ENCODE measurements around the gene CHTF18.
"Not testable (repeated sequence)": the region's sequence is repeated elsewhere in the genome, so short reads cannot be mapped to it uniquely, and the experiment has no call there.

CHTF18 gene

GRCh38 chr16:776298-776697 lies 12.1 kb upstream of the CHTF18 start:
- DNase-seq (ENCODE audit: low spot score): not testable (repeated sequence)

DNA sequence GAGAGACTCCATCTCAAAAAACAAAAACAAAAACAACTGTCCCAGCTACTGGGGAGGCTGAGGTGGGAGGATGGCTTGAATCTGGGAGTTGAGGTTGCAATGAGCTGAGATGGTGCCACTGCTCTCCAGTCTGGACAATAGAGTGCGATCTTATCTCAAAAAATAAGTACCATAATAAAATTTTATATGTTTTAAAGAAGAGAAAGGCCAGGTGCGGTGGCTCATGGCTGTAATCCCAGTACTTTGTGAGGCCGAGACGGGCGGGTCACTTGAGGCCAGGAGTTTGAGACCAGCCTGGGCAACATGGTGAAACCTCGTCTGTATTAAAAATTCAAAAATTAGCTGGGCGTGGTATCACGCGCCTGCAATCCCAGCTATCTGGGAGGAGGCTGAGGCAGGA lies 11.6 kb upstream of the CHTF18 start:
- DNase-seq (ENCODE audit: low spot score): no peak

- DNase-seq (ENCODE audit: low spot score): no peak
These were observed 10.6 kb upstream of the CHTF18 start for GRCh38 chr16:777826-778225.

DNA sequence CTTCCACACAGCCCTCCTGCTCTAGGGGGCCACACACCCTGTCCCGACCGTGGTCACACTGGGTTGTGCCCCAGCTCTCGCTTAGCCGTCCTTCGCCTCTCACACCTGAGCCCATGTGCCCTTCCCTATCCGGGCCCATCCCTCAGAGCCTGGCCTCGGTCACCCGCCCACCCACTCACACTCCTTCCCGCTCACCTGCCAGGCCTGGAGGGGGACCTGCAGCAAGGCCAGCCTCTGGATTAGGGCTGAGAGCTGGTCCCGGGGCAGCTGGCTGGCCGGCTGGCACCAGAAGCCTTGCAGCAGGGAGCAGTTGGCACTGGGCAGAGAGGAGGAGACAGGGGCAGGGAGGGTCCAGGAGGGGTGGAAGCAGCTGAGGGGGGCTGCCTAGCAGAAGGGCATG lies 10.0 kb upstream of the CHTF18 start:
- no peak for DNase-seq (ENCODE audit: low spot score)

DNA sequence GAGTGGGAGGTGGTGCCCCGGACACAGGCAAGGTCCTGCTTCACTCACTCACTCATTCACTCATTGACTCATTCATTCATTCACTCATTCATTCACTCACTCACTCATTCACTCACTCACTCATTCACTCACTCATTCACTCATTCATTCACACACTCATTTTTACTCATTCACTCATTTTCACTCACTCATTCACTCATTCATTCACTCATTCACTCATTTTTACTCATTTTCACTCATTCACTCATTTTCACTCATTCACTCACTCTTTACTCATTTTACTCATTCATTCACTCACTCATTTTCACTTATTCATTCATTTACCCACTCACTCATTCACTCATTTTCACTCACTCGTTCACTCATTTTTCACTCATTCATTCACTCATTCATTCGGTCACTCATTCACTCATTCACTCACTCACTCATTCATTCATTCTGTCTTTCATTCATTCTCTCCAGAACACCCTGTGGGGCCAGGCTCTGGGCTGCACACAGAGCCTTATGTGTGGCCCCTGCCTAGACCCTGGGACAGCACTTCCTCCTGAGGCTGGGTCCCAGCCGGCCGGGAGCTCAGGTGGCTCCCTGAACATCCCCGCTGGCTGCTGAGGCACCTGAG lies 9.4 kb upstream of the CHTF18 start:
- no peak for DNase-seq (ENCODE audit: low spot score)

- DNase-seq (ENCODE audit: low spot score): no peak
These were observed 8.9 kb upstream of the CHTF18 start for GRCh38 chr16:779561-779960.

DNA sequence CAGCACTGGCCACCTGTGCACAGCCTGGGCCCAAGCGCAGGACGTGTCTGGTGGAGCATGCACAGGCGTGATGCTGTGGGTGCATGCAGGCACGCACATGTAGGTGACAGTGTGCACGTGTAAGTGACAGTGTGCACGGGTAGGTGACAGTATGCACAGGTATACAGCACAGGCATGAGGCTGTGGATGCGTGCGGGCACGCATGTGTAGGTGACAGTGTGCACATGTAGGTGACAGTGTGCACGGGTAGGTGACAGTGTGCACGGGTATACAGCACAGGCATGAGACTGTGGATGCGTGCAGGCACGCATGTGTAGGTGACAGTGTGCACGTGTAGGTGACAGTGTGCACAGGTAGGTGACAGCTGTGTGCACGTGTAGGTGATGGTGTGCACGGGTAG lies 8.1 kb upstream of the CHTF18 start:
- DNase-seq (ENCODE audit: low spot score): no peak

DNA sequence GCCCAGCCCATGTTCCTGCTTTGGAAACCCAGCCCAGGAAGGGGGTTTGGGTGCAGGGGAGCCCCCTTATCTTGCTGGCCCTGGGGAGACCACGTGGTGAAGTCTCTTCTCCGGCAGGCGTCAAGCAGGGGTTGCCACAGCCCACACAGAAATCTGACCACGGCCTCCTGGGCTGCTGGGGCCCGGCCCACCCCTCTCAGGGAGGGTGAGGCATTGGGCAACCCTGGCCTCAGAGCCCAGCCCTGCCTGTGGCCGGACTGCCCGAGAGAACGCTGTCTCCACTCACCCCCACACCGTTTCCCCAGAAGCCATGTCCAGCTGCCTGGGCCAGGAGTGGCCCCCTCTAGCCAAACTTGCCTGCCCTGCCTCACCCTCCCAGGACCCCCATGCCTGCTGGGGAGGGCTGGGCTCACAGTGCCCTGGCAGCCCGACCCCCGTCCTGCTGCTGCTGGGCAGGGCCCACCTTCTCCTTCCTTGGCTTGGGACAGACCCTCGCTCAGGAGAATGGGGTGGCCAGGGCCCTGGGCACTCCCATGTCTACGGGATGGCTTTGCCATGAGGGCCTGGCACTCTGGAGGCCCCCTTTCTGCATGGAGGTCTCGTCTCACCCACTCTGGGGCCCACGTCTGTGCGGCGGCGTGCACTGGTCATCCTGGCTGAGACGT lies 6.9 kb upstream of the CHTF18 start:
- DNase-seq (ENCODE audit: low spot score): no peak

- no peak for DNase-seq (ENCODE audit: low spot score)
These were observed 6.2 kb upstream of the CHTF18 start for GRCh38 chr16:782258-782657.

GRCh38 chr16:782766-783403 lies 5.5 kb upstream of the CHTF18 start:
- no peak for DNase-seq (ENCODE audit: low spot score)

- DNase-seq (ENCODE audit: low spot score): no peak
These were observed 4.8 kb upstream of the CHTF18 start for GRCh38 chr16:783404-784161.

- no peak for DNase-seq (ENCODE audit: low spot score)
These were observed 4.0 kb upstream of the CHTF18 start for GRCh38 chr16:784431-784830.

DNA sequence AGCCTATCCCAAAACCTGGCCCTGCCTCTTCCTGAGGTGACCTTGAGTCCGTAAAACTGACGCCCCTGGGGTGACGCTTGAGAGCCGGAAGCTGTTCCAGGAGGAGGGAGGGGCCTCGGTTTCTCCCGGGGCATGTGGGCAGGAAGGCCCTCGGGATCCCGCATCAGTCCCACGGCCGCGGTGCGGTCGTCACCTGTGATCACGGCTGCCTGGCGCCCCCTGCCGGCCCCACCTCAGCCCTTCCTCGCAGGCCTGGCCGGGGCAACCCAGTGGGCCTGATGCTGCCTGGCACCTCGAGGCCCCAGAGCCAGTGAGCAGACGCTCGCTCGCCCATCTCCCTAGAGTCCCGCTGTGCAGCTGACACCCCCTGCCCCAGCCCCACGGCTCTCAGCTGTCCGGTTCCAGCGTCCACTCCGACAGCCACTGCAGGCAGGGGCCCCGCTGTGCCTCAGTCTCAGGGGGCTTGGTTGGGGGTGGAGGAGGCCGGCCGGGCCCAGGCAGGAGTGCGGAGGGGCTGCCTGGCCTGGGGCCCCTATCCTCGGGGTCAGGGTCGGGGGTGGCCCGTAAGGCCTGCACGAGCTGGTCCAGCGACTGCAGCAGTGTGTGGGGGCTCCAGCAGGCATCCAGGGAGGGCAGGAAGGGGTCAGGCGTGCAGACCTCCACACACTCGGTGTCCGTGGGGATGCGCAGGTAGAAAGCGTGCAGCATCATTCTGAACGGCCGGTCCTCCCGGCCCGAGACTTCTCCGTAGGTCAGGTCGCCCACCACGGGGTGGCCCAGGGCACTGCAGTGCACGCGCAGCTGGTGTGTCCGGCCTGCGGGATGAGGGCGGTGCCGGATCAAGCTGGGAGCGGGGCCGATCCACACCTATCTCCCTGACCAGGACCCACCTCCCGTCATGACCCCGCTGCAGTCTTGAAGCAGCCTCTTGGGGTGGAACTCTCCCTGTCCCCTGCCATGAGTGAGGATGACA lies 2.6 kb upstream of the CHTF18 start:
- peak; percentile 43 for DNase-seq (ENCODE audit: low spot score)

DNA sequence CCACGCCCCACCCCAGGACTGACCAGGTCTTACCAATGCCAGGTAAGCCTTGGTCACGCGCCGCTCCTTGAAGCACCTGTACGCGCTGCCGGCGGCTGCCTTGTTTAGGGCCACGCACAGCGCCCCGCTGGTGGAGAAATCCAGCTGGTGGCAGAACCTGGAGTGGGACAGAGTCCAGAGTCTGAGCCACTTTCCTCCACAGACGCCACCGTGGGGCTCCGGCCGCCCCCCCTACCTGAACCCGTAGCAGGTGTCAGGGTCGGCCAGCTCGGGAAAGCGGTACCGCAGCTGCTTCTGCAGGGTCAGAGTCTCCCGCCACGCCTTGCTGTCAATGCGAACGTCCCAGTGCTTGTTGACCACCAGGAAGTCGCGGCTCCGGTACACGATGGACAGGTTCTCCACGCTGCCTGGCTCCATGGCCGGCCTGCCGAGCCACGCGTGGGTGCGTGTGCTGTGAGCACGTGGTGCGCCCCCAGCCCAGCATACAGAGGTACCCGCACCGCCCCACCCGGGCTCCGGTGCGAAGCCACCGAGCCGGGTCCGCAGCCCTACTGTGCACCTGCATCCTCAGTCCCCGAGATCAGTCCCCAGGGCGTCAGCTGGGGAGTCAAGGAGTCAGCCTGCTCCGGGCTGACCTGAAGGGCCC lies 976 bp upstream of the CHTF18 start:
- DNase-seq (ENCODE audit: low spot score): no peak

- DNase-seq (ENCODE audit: low spot score): no peak
These were observed 432 bp upstream of the CHTF18 start, which contains the start of gene RPUSD1 for GRCh38 chr16:787978-788398. Gene RPUSD1 (minus strand): TSS chr16:788381. CDS start chr16:787737, 644 bp downstream.

DNA sequence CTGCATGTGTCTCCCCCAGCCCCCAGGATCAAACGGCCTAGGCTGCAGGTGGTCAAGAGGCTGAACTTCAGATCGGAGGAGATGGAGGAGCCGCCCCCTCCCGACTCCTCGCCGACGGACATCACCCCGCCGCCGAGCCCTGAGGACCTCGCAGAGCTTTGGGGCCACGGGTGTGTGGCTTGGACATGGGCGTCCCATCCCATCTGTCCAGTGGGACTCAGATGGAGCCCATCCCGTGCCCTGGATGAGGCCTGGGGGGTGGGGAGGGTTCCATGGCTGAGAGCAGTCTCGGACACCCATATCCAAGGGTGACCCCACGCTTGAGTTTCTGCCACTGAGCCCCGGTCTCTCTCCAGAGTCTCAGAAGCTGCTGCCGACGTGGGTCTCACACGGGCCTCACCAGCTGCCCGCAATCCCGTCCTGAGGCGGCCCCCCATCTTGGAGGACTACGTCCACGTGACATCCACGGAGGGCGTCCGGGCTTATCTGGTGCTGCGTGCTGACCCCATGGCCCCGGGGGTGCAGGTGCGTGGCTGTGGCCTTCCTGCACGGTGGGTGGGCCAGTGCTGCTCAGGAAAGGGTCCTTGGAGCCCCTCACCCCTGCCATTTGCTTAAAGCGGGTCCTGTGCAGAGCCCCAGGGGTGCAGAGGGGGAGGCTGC lies 901 bp downstream of the CHTF18 start:
- DNase-seq (ENCODE audit: low spot score): no peak

GRCh38 chr16:790086-790485 lies 1.7 kb downstream of the CHTF18 start:
- DNase-seq (ENCODE audit: low spot score): no peak

DNA sequence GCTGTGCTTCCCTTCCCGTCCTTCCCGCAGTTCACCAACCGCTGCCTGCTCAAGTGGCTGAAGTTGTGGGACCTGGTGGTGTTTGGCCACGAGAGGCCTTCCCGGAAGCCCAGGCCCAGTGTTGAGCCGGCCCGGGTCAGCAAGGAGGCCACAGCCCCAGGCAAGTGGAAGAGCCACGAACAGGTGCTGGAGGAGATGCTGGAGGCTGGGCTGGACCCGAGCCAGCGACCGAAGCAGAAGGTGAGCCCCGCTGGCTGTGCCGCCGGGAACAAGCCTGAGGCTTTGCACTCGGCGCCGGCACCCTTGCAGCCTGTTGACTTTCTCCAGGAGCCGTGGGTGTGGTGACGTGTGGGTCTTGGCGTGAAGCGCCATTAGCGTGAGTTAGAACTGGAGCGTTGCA lies 2.7 kb downstream of the CHTF18 start:
- DNase-seq (ENCODE audit: low spot score): no peak

DNA sequence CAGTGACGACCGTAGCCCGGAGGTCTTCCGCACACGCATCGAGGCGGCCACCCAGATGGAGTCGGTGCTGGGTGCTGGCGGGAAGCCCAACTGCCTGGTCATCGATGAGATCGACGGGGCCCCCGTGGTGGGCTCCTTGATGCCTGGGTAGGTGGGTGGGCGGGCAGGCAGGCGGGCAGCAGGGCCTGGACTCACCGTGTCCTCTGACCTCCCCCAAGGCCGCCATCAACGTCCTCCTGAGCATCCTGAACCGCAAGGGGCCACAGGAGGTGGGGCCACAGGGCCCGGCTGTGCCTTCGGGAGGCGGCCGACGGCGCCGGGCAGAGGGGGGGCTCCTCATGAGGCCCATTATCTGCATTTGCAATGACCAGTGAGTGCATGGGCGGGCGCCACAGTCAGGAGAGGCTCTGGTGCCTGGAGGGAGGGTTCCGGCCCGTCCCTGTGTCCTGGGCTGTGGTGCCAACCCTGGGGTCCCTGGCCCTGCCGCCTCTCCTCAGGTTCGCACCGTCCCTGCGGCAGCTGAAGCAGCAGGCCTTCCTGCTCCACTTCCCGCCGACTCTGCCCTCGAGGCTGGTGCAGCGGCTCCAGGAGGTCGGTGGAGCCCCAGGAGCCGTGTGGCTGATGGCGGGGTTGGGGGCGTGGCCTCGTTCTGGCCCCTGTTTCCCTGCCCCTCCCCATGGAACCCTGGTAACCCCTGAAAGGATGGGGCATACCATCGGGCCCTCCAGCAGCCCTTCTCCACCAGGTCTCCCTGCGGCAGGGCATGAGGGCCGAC lies 4.0 kb downstream of the CHTF18 start:
- no peak for DNase-seq (ENCODE audit: low spot score)

DNA sequence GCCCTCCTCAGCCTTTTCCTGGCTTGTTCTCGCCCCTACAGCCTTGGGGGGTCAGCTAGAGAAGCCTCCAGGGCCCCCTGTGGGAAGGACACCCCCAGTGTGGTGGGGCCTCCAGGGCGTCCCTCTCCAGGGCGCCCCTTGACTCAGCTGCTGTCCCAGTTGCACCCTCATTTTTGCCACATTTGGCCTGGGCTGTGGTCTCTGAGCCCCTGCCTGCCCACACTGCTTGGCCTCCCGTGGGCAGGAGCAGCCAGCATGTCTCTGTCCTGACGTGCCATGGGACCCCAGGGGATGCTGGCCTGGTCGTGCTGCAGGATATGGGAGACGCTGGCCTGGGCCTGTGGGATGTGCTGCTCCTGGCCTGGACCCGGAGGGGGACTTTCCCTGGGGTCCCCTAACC lies 5.0 kb downstream of the CHTF18 start:
- DNase-seq (ENCODE audit: low spot score): no peak

Measured in LoVo (cell line).